ENCODE measurements around the gene PSMB11. TPM values are rescaled to one million over a fixed set of nuclear protein-coding genes. Genes with fewer than 3 reads are reported as not detected.

The PSMB11 gene
- total and polyA plus RNA-seq, 10 of the 15 experiments (the other 5 are each of a cell fraction or from before 2014, with no cell fraction given), result not detected

DNA sequence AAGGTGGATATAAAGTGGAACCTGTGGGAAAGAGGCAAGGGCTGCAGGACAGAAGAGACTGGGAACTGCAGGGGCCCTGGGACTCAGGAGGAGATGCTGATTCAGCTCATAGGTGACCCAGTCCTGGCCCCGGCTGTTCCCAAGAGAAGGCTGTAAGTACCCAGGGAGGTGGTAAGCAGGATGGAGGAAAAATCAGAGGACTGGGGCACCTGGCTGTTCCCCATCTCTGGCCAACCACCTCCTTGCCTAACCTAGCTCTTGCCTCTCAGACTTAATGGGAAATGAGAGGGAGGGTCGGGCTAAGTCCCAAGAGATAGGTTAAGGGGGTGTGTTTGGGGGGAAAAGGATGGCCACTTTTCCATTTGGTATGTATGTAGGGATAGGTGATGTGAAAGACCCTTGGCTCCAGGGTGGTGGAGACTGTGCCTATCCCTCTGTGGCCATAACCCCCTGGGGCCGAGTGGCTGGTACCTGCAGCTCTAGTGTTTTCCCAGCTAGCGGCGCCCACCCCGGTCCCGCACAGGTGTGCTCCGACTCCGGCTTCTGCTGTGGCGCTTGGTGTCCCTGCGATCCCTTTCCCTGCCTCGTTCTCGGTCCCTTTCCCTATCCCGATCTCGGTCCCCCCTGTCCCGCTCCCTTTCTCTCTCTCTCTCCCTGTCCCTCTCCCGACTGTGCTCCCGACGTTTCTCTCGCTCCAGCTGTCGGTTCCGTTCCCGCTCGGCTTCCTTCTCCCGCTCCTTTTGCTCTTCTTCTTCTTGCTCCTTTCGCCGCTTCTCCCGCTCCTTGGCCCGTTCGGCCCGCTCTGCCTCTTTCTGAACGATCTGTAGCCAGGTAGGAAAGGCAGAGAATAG lies 16.9 kb downstream of the PSMB11 start:
- H3K36me3 ChIP-seq (ENCODE audit: control insufficient read depth in 2 of 2, insufficient read depth in 2 of 2, low read length in 1 of 2), result peaks cover 24 to 29% of the 10 kb centered on the region in 2 experiments
- ChIA-PET CTCF (interaction anchor here (0.7 to 18.3 kb wide), 24 partner anchors 7 to 674 kb away, joined by 3 to 853 read pairs (median 6); partner anchors contain the start of genes ACIN1, AJUBA, C14orf119 and HAUS4), SMC1A (ENCODE audit: uncharacterized antibody, unreplicated experiment) (interaction anchor here (0.7 to 8.7 kb wide), 16 partner anchors 8 to 124 kb away, joined by 3 to 156 read pairs (median 7); partner anchors contain the start of gene HAUS4), POLR2A (interaction anchor here (0.6 to 2.0 kb wide), 10 partner anchors 14 to 85 kb away, joined by 3 to 12 read pairs (median 4); partner anchors contain the start of gene ACIN1), RAD21 (ENCODE audit: unreplicated experiment) (interaction anchor here (0.6 to 10.8 kb wide), 15 partner anchors 10 to 270 kb away, joined by 3 to 224 read pairs (median 5); partner anchors contain the start of genes AJUBA, HAUS4 and PRMT5)
- H3K9me3 ChIP-seq (replicated peaks; ENCODE audit: control insufficient read depth, insufficient read depth, low read length), result no peaks in the 10 kb centered on the region
- no peaks in the 10 kb centered on the region for H3K27me3 ChIP-seq (replicated peaks in 1 of 2; ENCODE audit: control insufficient read depth in 2 of 2, insufficient read depth in 2 of 2, low read length in 1 of 2)
- no peak overlapping the region for H3K4me3 ChIP-seq
- 92% methylated on average over 24 of the region's 32 CpGs for WGBS (ENCODE audit: insufficient coverage, insufficient replicate concordance, low lambda C conversion rate, missing lambda C conversion rate)
- intact Hi-C loops (cut with micrococcal nuclease; ENCODE audit: unreplicated experiment), result loop anchor here (1.0 to 5.0 kb wide), 4 partner anchors 65 to 487 kb away; no protein-coding TSS in a partner anchor
- ATAC-seq (no peak), DNase-seq (ENCODE audit: low read depth, low spot score) (no peak), FAIRE-seq (no peak)
- no peak overlapping the region for H3K9ac ChIP-seq (ENCODE audit: control insufficient read depth, insufficient read depth, low read length)
- in situ Hi-C loops (cut with MboI), result no loop called here
- H2AFZ ChIP-seq (ENCODE audit: control insufficient read depth, low read depth, low read length), result no peak overlapping the region
- BruUV-seq (replicated peaks), result TSS peak; percentile 87
- peaks cover 12% of the 10 kb centered on the region for H3K4me1 ChIP-seq (ENCODE audit: control insufficient read depth, insufficient read depth, low read length)
- H3K79me2 ChIP-seq (ENCODE audit: control insufficient read depth, insufficient read depth, low read length), result no peaks in the 10 kb centered on the region
- no peak overlapping the region for H3K4me2 ChIP-seq (ENCODE audit: control insufficient read depth, insufficient read depth)
- TF ChIP-seq POLR2A (IDR thresholded peaks at IDR 0.05; ENCODE audit: low read depth, low read length), result peak; percentile 28; the same call in 1 of the 2 replicates
- no peak for TF ChIP-seq SUPT20H (IDR thresholded peaks at IDR 0.05; ENCODE audit: borderline replicate concordance, control insufficient read depth, low read depth, low read length)
- no peak for TF ChIP-seq SIX5 (IDR thresholded peaks at IDR 0.05; ENCODE audit: low read depth, low read length, severe bottlenecking)
- no peaks in the 10 kb centered on the region for H4K20me1 ChIP-seq (ENCODE audit: control insufficient read depth, insufficient read depth)
- H3K27ac ChIP-seq (ENCODE audit: control insufficient read depth, insufficient read depth), result no peak overlapping the region
